Naive B cell (primary cell): ENCODE data around the gene ITGB4. TPM values are rescaled to one million over a fixed set of nuclear protein-coding genes. Genes with fewer than 3 reads are reported as not detected.

Source experiments
- ATAC-seq, 2 donors: fragments of 150-1000 bp; cut with Tn5 transposase; 2 replicates each; pipeline ENCODE4 v1.10.0; 2021; ENCODE audit warnings: low read depth in 2 of 2, mild to moderate bottlenecking in 2 of 2, moderate library complexity in 2 of 2
- DNase-seq: peaks from one replicate; pipeline ENCODE4 v3.0.0; 2022
- H3K27ac Mint-ChIP-seq, 6 donors: one replicate each; pipeline ENCODE4 v1.8.0; 2020 to 2022; ENCODE audit warnings: mild to moderate bottlenecking in 6 of 6, mixed read lengths in 6 of 6, moderate library complexity in 5 of 6, inconsistent platforms in 2 of 6
- H3K27me3 Mint-ChIP-seq, 3 donors: one replicate each; pipeline ENCODE4 v1.8.0; 2021 to 2022; ENCODE audit warnings: mixed read lengths in 3 of 3, mild to moderate bottlenecking in 1 of 3
- H3K36me3 Mint-ChIP-seq, 2 donors: one replicate each; pipeline ENCODE4 v1.8.0; 2020 to 2022; ENCODE audit warnings: mixed read lengths in 2 of 2, inconsistent platforms in 1 of 2, mild to moderate bottlenecking in 1 of 2
- H3K4me1 Mint-ChIP-seq, 3 donors: one replicate each; pipeline ENCODE4 v1.8.0; 2020 to 2022; ENCODE audit warnings: mixed read lengths in 3 of 3, inconsistent platforms in 1 of 3, mild to moderate bottlenecking in 1 of 3, moderate library complexity in 1 of 3
- H3K4me3 Mint-ChIP-seq, 8 donors: one replicate each; pipeline ENCODE4 v1.8.0; 2020 to 2022; ENCODE audit warnings: mild to moderate bottlenecking in 8 of 8, mixed read lengths in 8 of 8, moderate library complexity in 8 of 8, inconsistent platforms in 2 of 8
- H3K9me3 Mint-ChIP-seq, 7 donors: one replicate each; pipeline ENCODE4 v1.8.0; 2020 to 2022; ENCODE audit warnings: mixed read lengths in 7 of 7, mild to moderate bottlenecking in 5 of 7, inconsistent platforms in 2 of 7, moderate library complexity in 1 of 7
- polyA plus RNA-seq, 6 donors: library from polyadenylated mRNA; unstranded; fragments of 300-500 nt; fragmentation: Illumina TruSeq; gene quantifications; one replicate each; pipeline ENCODE4 v1.2.3, GENCODE V29; 2021; ENCODE audit warnings: low read depth in 6 of 6

ITGB4 gene
- 1 to 10 TPM in 2 of 6 donors, under 1 TPM in 2, not detected in 2; 0.67 to 1.6 (median 1.1) TPM for polyA plus RNA-seq

GRCh38 chr17:75720656-75721462, at the start of gene ITGB4:
Gene ITGB4 (plus strand): TSS chr17:75721459. CDS start chr17:75724704, 3,245 bp downstream.
- Mint-ChIP-seq H3K4me3 (peak within 1 kb of the TSS; percentile 72 to 86 (median 80)), H3K27me3 (peaks cover 0 to 33% (median 6%) of the 10 kb centered on the region in 3 donors), H3K36me3 (no peaks in the 10 kb centered on the region), H3K4me1 (peaks cover 4 to 8% (median 8%) of the 10 kb centered on the region in 3 donors), H3K9me3 (no peaks in the 10 kb centered on the region), H3K27ac (no peak within 1 kb of the TSS)
- peak; percentile 43 for DNase-seq
- ATAC-seq, result peak; percentile 86 to 87

DNA sequence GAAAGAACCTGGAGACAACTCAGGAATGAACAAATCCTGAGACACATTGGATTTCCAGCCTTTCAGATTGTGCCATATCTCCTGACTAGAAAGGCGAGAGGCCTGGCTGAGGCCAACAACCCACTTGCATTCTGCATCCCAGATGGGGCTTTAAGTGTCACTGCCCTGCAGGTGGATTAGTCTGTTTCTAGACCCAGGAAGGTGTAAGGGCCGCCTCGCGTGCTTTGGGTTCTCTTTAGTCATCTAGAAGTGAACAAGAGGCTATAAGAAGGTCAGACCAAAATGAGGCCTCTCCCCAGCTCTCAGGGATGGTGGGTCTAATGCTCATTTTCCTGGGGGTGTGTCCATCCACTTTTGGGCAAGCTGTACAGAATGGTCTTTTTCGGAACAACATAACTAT, 49.2 kb upstream of the ITGB4 start:
- peaks cover 8% of the 10 kb centered on the region in 2 donors for H3K36me3 Mint-ChIP-seq
- H3K27ac Mint-ChIP-seq, result no peak overlapping the region
- peak overlapping the region in 1 of 8 donors; percentile 61 for H3K4me3 Mint-ChIP-seq
- H3K27me3 Mint-ChIP-seq, result no peaks in the 10 kb centered on the region
- peaks cover 11 to 16% (median 12%) of the 10 kb centered on the region in 3 donors for H3K4me1 Mint-ChIP-seq
- DNase-seq (no peak), ATAC-seq (no peak)
- H3K9me3 Mint-ChIP-seq, result no peaks in the 10 kb centered on the region

DNA sequence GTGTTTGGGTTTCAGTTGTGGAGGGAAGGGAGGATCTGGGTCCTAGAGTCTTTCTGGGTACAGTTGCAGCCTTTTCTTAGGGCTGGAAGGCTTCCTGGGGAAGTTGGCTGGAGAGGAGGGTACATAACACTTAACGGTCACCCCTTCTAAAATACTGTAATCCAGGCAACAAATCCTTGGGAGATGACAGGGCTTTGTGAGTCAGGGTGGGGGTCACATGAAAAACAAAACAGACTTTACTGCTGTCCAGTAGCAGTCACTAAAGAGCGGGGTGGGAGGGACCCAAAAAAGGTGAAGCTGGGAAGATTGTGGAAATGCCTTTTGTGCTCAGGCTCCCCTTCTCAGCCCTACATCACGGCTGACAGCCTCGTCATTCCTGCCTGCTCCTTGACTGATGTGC, 47.8 kb upstream of the ITGB4 start:
- no peaks in the 10 kb centered on the region for H3K27me3 Mint-ChIP-seq
- H3K9me3 Mint-ChIP-seq, result no peaks in the 10 kb centered on the region
- DNase-seq (no peak), ATAC-seq (no peak)
- H3K27ac Mint-ChIP-seq, result peak overlapping the region in 2 of 6 donors; percentile 5 to 29
- peaks cover 7 to 20% (median 7%) of the 10 kb centered on the region in 3 donors for H3K4me1 Mint-ChIP-seq
- no peak overlapping the region for H3K4me3 Mint-ChIP-seq
- peaks cover 2 to 7% of the 10 kb centered on the region in 2 donors for H3K36me3 Mint-ChIP-seq

DNA sequence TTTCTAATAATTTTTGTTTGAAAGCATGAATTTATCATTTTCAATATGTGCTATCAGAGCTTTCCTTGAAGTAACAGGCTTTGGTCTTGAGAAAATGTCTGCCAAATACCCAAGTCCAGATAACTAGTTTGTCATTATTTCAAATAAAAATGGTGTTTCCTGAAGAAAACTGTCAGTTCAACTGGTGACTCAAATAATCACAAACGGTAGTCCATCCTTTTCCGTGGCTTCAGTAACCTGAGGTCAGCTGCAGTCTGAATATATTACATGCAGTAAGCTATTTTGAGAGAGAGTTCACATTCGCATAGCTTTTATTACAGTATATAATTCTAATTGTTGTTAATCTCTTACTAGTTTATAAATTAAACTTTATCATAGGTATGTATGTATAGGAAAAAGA, 44.8 kb upstream of the ITGB4 start:
- no peaks in the 10 kb centered on the region for H3K36me3 Mint-ChIP-seq
- H3K27ac Mint-ChIP-seq, result no peak overlapping the region
- no peaks in the 10 kb centered on the region for H3K27me3 Mint-ChIP-seq
- DNase-seq (no peak), ATAC-seq (no peak)
- H3K4me1 Mint-ChIP-seq, result peaks cover 0 to 8% (median 0%) of the 10 kb centered on the region in 3 donors
- H3K4me3 Mint-ChIP-seq, result no peak overlapping the region
- H3K9me3 Mint-ChIP-seq, result no peaks in the 10 kb centered on the region

GRCh38 chr17:75679706-75680211, 41.5 kb upstream of the ITGB4 start:
- Mint-ChIP-seq H3K4me3 (no peak overlapping the region), H3K27me3 (no peaks in the 10 kb centered on the region), H3K27ac (peak overlapping the region in 1 of 6 donors; percentile 18), H3K9me3 (no peaks in the 10 kb centered on the region), H3K36me3 (no peaks in the 10 kb centered on the region), H3K4me1 (peaks cover 0 to 17% (median 0%) of the 10 kb centered on the region in 3 donors)
- DNase-seq (no peak), ATAC-seq (no peak)

- no peak overlapping the region for H3K4me3 Mint-ChIP-seq
Measured at GRCh38 chr17:75680431-75680830, 40.8 kb upstream of the ITGB4 start.

DNA sequence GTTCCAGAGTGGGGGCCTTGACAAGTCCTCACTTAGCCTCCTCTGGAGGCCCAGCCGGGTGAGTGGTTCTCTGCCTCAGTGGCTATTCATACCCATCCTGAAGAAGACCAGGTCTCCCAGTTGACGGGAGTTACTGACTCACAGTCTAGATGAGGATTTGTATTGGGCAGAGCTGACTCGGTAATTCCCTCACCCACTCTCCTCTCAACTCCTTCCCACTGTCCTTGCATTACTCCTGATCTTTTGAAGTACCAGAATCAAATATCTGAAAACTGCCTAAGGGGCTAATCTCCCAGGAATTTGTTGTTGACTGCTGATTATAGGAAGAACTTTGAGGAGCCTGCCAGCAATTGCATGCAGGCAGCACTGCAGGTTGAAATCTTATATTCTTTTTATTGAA, 40.0 kb upstream of the ITGB4 start:
- H3K27me3 Mint-ChIP-seq, result no peaks in the 10 kb centered on the region
- H3K4me3 Mint-ChIP-seq, result no peak overlapping the region
- DNase-seq (no peak), ATAC-seq (no peak)
- no peaks in the 10 kb centered on the region for H3K9me3 Mint-ChIP-seq
- H3K36me3 Mint-ChIP-seq, result no peaks in the 10 kb centered on the region
- peak overlapping the region in 1 of 6 donors; percentile 70 for H3K27ac Mint-ChIP-seq
- H3K4me1 Mint-ChIP-seq, result peaks cover 7 to 29% (median 13%) of the 10 kb centered on the region in 3 donors

More at GRCh38 chr17:75680431-75680830, 40.8 kb upstream of the ITGB4 start:
- H3K4me1 Mint-ChIP-seq, result peaks cover 0 to 20% (median 5%) of the 10 kb centered on the region in 3 donors
- DNase-seq (no peak), ATAC-seq (no peak)
- no peaks in the 10 kb centered on the region for H3K9me3 Mint-ChIP-seq
- H3K27ac Mint-ChIP-seq, result peak overlapping the region in 2 of 6 donors; percentile 18 to 60
- no peaks in the 10 kb centered on the region for H3K36me3 Mint-ChIP-seq
- H3K27me3 Mint-ChIP-seq, result no peaks in the 10 kb centered on the region

DNA sequence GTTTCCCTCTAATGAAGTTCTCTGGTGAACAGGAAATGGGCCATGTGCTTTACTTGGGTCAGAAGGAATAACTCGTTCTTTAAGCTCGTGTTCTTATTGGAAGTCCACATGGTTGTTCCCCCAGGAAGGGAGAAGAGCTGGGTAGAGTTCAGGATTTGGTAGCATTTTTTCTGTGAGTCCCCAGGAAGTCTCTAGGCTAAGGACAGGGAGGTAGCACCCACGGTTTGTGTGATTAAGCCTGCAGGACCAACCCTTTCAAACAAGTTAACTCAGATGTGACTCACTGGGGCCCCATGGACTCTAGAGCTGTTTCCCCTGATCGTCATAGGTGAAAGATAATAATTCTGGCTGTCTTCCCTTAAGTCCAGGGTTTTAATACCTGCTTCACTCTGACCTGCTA, 37.7 kb upstream of the ITGB4 start:
- Mint-ChIP-seq H3K27ac (peak overlapping the region in 1 of 6 donors; percentile 70), H3K36me3 (no peaks in the 10 kb centered on the region)

DNA sequence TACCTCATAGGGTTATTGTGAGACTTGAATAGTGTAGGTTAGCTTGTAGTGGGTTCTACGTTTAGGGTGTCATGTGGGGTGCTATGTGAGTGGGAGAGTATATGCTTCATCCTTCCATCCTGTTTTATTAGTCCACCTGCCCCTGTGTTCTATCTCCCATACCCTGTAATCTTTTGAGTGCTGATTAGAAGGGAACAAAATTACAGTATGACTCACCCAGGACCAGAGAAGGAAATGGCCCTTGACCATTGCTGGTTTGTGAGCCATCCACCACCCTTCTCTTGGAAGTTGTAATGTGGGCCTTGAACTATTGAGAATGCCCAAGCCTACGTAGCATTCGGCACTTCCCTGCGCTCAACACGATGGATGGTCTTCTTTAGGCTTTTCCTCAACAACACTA, 37.0 kb upstream of the ITGB4 start:
- DNase-seq (no peak), ATAC-seq (no peak)
- no peak overlapping the region for H3K4me3 Mint-ChIP-seq
- H3K27me3 Mint-ChIP-seq, result no peaks in the 10 kb centered on the region
- H3K9me3 Mint-ChIP-seq, result no peaks in the 10 kb centered on the region
- no peaks in the 10 kb centered on the region for H3K36me3 Mint-ChIP-seq
- H3K27ac Mint-ChIP-seq, result peak overlapping the region in 1 of 6 donors; percentile 47
- H3K4me1 Mint-ChIP-seq, result peaks cover 27 to 53% (median 38%) of the 10 kb centered on the region in 3 donors

More for the DNA sequence above, 37.7 kb upstream of the ITGB4 start:
- H3K9me3 Mint-ChIP-seq, result no peaks in the 10 kb centered on the region
- no peaks in the 10 kb centered on the region for H3K27me3 Mint-ChIP-seq
- no peak for DNase-seq
- peaks cover 21 to 46% (median 31%) of the 10 kb centered on the region in 3 donors for H3K4me1 Mint-ChIP-seq
- no peak overlapping the region for H3K4me3 Mint-ChIP-seq
- ATAC-seq, result no peak

DNA sequence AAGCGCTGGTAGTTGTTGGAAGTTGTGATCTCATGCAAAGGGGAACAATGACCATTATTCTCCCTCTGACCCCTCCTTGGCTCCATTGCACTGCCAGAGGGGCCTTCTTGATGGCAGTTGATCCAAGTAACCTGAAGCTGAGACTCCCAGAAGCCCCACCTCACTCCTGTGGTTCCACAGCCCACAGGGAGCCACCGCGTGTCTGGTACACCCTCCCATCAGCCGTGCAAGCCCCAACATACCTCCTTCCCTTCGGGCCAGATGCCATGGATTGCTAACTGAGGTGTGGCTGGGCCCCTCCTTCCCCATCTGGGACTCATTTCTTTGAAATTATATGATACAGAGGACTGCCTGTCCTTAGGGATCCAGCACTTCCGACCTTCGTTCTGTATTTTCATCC, 36.3 kb upstream of the ITGB4 start:
- no peak overlapping the region for H3K4me3 Mint-ChIP-seq
- peak overlapping the region in 1 of 6 donors; percentile 72 for H3K27ac Mint-ChIP-seq
- ATAC-seq (no peak), DNase-seq (no peak)
- no peaks in the 10 kb centered on the region for H3K9me3 Mint-ChIP-seq
- peaks cover 34 to 59% (median 45%) of the 10 kb centered on the region in 3 donors for H3K4me1 Mint-ChIP-seq
- no peaks in the 10 kb centered on the region for H3K27me3 Mint-ChIP-seq
- H3K36me3 Mint-ChIP-seq, result no peaks in the 10 kb centered on the region

DNA sequence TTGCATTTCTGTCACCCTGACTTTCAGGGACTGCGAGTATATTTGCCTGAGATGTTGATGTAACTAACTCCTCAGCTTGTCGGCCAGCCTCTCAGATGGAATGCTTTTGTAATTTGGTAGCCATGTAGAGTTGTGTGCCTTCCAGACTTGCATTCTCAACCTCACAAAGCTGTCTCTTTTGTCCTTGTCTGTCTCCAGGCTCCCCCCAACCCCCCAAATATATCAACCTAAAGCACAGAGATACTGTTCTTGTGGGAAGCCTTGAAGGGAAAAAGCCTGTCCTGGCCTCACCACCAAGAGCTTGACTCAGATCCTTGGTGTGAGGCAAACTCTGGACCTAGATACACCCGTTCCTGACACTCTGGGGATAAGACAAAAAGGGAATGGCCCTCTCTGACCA, 35.8 kb upstream of the ITGB4 start:
- no peak for ATAC-seq
- no peak for DNase-seq
- Mint-ChIP-seq H3K36me3 (no peaks in the 10 kb centered on the region), H3K4me3 (no peak overlapping the region), H3K4me1 (peaks cover 34 to 64% (median 49%) of the 10 kb centered on the region in 3 donors), H3K9me3 (no peaks in the 10 kb centered on the region), H3K27me3 (no peaks in the 10 kb centered on the region), H3K27ac (peak overlapping the region in 3 of 6 donors; percentile 47 to 93 (median 53))

GRCh38 chr17:75688209-75688825, 32.9 kb upstream of the ITGB4 start:
- H3K27me3 Mint-ChIP-seq, result no peaks in the 10 kb centered on the region
- H3K4me1 Mint-ChIP-seq, result peaks cover 44 to 83% (median 65%) of the 10 kb centered on the region in 3 donors
- H3K4me3 Mint-ChIP-seq, result peak overlapping the region; percentile 2 to 89 (median 76)
- H3K27ac Mint-ChIP-seq, result peak overlapping the region; percentile 77 to 99 (median 94)
- no peaks in the 10 kb centered on the region for H3K9me3 Mint-ChIP-seq
- H3K36me3 Mint-ChIP-seq, result no peaks in the 10 kb centered on the region
- DNase-seq (no peak), ATAC-seq (no peak)

DNA sequence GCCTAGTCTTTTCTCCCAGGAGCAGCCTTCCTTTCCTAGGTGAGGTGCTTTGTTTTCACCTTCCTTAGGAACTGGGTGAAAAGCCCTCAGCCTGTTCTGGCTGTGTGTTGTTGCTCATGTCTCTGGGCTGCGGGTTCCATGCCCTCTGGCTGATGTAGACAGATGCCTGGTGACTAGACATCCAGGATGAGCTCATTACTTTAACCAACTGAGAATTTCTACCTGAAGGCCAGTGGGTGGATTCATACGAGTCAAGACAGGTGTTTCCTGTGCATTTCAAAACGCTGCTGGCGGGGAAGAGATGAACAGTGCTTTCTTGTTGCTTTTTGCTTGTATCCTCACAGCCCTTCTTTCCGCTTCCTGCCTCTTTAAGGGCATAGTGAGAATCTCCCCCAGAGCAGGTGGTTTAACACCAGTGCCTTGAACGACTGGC, 31.8 kb upstream of the ITGB4 start:
- ATAC-seq, result peak; percentile 90 to 92
- Mint-ChIP-seq H3K4me1 (peaks cover 44 to 76% (median 65%) of the 10 kb centered on the region in 3 donors), H3K27me3 (no peaks in the 10 kb centered on the region), H3K27ac (peak overlapping the region; percentile 77 to 97 (median 94)), H3K9me3 (no peaks in the 10 kb centered on the region), H3K36me3 (no peaks in the 10 kb centered on the region), H3K4me3 (peak overlapping the region; percentile 10 to 89 (median 80))
- DNase-seq, result peak; percentile 66
